ENCODE data around the gene PRAMEF10.
"Not testable (repeated sequence)": the region's sequence is repeated elsewhere in the genome, so short reads cannot be mapped to it uniquely, and the experiment has no call there.

PRAMEF10 gene, protein sequence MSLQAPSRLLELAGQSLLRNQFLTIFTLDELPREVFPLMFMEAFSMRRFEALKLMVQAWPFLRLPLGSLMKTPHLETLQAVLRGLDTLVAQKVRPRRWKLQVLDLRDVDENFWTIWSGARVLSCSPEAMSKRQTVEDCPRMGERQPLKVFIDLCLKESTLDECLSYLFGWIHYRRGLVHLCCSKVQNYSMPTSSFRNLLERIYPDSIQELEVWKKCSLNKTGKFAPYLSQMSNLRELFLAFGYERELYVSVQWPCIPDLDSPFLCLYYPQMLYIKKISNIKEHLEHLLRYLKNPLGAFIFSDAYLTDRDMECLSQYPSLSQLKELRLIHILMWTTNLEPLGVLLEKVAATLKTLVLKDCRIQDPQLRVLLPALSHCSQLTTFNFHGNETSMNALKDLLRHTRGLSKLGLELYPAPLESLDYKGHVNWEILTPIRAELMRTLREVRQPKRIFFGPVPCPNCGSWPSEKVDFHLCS

DNA sequence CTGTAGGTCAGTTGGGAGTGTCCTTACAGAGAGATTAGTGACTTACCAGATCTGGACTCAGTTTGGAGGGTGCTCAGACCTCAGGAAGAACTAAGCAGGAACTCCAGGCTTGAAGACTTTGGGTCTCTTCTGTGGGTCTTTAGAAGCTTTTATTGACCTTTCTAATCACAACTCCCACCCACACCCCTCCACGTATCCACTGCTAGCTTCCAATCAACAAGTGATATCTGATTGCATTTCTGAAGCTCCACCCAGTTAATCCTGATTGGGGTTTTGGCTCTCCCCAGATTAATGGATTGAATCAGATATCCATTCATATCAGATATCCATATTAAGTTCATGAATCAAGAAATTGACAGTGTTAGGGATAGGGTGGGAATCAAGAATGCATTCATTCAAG is at the start of gene PRAMEF10:
Gene PRAMEF10 (minus strand): TSS at position 101 of the 400 bp plus-strand sequence. CDS start 2,423 bp downstream, outside the sequence.
- DNase-seq = not testable (repeated sequence)

DNA sequence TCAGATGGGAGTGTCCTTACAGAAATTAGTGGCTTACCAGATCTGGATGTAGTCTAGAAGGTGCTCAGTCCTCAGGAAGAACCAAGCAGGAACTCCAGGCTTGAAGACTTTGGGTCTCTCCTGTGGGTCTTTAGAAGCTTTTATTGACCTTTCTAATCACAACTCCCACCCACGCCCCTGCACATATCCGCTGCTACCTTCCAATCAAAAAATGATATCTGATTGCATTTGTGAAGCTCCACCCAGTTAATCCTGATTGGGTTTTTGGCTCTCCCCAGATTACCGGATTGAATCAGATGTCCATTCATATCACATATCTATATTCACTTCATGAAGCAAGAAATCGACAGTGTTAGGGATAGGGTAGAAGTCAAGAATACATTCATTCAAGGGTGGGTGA is 49.4 kb upstream of the PRAMEF10 start, which contains the start of gene PRAMEF6:
Gene PRAMEF6 (minus strand): TSS at position 101 of the 400 bp plus-strand sequence. CDS start 5,062 bp downstream, outside the sequence.
- DNase-seq = not testable (repeated sequence)

DNA sequence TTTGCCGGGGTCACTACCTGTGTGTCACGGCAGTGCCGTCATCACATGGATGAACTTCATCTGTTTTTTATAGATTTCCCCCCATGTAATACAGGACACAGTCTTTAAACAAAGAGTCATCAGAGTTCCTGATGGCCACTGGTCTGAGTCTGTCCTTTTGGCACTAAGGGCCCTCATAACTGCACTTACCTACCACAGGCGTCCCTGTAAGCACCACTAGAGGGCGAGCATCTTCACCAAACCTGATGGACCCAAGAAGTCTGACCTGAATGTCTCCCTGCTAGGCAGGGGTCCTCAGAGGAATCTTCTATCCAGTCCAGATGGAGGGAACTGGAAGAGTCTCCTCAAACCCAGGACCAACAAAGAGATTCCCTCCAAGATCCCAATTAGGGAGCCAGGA is 26.3 kb upstream of the PRAMEF10 start:
- DNase-seq = not testable (repeated sequence)

DNA sequence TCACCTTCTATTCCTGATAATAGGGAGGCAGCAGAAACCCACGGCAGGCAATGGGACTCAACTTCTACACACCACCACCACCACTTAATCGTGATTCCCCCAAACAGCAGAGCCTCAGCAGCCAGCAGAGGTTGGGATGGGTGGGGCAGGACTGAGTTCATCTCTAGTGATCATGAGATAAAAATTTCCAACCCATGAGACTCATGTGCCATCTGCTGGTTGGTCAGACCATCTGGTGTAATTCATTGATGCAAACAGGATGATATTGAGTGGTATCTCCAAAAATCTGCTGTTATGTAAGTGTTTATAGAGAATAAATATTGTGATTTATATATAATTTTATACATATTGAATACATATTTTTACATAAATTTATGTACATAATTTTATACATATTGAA is 23.7 kb upstream of the PRAMEF10 start:
- DNase-seq = not testable (repeated sequence)

DNA sequence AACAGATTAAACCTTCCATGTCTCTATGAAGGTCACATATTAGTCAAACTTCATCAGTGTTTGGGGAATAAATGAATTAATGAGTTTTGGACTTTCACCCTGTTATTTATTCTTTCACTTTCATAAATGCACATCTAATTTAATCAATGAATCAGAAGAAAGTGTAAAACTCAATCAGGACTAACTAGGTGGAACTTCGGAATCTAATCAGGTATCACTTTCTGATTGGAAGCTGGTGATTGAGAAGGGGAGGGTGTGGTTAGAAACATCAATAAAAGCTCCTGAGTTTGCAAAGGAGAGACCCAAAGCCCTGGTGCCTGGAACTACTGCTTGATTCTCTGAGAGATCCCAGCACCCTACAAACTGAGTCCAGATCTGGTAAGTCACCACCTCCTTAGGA is 18.2 kb upstream of the PRAMEF10 start, which contains the start of gene PRAMEF7:
Gene PRAMEF7 (plus strand): TSS at position 301 of the 400 bp plus-strand sequence. CDS start 1,083 bp downstream, outside the sequence.
- not testable (repeated sequence) for DNase-seq

DNA sequence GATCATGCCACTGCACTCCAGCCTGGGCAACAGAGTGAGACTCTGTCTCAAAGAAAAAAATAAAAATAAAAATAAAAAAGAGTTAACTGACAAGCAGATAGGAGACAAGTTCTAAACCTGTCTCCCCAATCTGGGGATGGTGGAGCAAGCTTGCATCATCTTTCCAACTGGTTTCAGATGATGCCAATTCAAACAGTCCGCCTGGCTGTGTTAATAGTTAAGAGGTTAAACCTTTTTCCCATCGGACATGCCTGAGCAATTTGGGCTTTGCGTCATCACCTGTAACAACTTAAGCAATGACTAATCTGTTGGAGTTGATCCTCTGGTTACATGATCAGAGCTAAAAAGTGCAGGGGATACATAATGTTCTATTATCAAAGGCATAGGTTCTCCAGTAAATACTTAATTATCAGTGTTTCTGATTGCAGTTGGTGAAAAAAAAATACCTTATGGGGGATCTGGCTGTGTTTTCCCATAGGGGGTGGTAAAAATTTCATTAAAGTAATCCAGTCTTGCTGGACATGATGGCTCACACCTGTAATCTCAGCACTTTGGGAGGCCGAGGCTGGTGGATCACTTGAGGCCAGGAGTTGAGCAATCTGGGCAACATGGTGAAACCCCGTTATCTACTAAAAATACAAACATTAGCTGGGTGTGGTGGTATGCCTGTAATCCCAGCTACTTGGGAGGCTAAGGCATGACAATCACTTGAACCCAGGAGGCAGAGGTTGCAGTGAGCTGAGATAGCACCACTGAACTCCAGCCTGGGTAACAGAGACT is 5.9 kb upstream of the PRAMEF10 start:
- not testable (repeated sequence) for DNase-seq

DNA sequence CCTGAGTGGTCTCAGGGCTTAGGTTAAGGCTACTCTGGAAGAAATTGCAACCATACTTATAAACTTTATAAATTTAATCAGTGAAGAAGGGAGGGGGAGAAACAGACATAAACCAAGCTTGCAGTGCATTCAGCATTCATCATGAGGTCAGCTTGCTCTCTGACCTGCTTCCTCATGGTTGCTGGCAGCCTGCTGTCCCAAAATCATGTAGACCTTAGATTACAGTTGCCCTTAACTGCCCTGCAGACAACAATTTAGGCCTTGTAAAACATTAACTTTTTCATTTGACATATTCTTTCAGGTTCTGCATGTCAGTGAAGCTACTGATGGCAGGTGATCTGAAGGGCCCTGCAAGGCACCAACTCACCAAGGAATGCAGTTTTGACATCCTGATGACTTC is 1.1 kb upstream of the PRAMEF10 start:
- DNase-seq = not testable (repeated sequence)

DNA sequence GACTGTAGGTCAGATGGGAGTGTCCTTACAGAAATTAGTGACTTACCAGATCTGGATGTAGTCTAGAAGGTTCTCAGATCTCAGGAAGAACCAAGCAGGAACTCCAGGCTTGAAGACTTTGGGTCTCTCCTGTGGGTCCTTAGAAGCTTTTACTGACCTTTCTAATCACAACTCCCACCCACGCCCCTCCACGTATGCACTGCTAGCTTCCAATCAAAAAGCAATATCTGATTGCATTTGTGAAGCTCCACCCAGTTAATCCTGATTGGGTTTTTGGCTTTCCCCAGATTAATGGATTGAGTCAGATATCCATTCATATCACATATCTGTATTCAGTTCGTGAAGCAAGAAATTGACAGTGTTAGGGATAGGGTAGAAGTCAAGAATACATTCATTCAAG is 12.0 kb downstream of the PRAMEF10 start, which contains the start of gene PRAMEF4:
Gene PRAMEF4 (minus strand): TSS at position 101 of the 400 bp plus-strand sequence. CDS start 2,807 bp downstream, outside the sequence.
- DNase-seq = not testable (repeated sequence)

DNA sequence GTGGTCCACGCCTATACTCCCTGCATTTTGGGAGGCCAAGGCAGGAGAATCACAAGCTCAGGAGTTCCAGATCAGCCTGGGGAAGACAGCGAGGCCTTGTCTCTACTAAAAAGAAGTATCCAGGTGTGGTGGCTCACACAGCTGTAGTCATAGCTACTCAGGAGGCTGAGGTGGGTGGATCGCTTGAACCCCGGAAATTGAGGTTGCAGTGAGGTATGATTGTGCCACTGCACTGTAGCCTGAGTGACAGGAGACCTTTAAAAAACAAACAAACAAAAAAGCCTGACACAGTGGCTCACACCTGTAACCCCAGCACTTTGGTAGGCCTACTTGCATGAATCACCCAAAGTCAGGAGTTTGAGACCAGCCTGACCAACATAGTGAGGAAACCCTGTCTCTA is 19.6 kb downstream of the PRAMEF10 start:
- DNase-seq = not testable (repeated sequence)

DNA sequence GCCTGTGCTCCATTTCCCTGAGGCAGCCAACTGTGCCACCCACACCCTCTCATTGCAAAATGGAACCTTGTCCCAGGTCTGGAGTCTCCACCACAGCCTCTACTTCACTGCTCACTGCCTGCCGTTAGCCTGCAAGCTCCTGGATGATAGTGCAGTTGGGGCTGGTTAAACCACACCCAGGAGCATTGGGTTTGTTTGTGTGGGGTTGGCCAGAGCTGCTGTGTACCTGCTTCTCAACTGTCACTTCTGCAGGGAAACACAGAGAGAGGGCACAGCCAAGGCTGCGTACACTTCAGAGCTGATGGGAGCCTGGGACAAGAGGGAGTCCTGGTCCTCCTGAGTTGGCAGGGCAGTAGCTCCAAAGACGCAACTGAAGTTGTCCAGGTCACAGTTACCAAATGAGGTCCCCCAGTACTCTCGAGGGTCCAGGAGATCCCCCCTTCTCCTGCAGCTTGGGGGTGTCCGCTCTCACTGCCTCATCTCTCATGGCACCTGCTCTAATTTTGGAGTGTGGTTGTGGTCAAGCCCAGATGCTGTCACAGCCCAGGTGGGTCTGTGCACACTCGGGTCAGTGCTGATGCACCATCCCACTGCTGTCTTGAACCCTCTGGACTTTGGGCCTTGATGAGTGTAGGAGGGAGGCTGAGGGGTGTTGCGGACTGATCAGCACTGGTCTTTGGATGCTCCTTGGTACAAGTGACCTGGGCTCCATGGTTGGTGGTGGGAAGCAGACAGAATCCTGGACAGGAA is 34.8 kb downstream of the PRAMEF10 start:
- DNase-seq = not testable (repeated sequence)

DNA sequence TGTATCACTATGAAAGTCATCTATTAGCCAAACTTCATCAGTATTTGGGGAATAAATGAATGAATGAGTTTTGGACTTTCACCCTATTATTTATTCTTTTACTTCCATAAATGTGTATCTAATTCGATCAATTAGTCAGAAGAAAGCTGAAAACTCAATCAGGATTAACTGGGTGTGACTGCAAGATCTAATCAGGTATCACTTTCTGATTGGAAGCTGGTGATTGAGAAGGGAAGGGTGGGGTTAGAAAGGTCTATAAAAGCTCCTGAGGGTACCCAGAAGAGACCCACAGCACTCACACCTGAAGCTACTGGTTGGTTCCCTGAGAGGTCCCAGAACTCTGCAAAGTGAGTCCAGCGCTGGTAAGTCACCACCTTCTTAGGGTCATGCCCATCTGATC is 41.3 kb downstream of the PRAMEF10 start, which contains the start of gene PRAMEF2:
Gene PRAMEF2 (plus strand): TSS at position 301 of the 400 bp plus-strand sequence. CDS start 1,924 bp downstream, outside the sequence.
- DNase-seq = not testable (repeated sequence)

DNA sequence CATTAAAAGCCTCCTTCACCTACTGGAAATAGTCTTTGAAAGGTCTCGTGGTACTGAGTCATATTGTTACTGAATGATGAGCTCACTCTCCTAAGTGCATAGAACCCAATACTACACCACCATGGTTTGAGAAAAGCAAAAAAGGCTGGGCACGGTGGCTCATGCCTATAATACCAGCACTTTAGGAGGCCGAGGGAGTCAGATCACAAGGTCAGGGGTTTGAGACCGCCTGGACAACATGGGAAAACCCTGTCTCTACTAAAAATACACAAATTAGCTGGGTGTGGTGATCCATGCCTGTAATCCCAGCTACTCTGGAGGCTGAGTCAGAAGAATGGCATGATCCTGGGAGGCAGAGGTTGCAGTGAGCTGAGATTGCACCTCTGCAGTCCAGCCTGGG is 46.3 kb downstream of the PRAMEF10 start:
- DNase-seq = no peak

DNA sequence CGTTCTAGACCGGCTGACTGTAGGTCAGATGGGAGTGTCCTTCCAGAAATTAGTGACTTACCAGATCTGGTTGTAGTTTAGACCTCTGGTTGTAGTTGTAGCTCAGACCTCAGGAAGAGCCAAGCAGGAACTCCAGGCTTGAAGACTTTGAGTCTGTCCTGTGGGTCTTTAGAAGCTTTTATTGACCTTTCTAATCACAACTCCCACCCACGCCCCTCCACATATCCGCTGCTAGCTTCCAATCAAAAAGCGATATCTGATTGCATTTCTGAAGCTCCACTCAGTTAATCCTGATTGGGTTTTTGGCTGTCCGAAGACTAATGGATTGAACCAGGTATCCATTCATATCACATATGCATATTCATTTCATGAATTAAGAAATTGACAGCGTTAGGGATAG is 49.5 kb downstream of the PRAMEF10 start, which contains the start of gene HNRNPCL1:
Gene HNRNPCL1 (minus strand): TSS at position 101 of the 400 bp plus-strand sequence. CDS start 431 bp downstream, outside the sequence.
- DNase-seq = not testable (repeated sequence)
